CD4-positive, CD25-positive, alpha-beta regulatory T cell (primary cell): ENCODE data around the gene AOC2. TPM values are rescaled to one million over a fixed set of nuclear protein-coding genes. Genes with fewer than 3 reads are reported as not detected.
"Not testable (repeated sequence)": the region's sequence is repeated elsewhere in the genome, so short reads cannot be mapped to it uniquely, and the experiment has no call there.

Source experiments
- ATAC-seq, 2 donors: fragments of 150-1000 bp; cut with Tn5 transposase; one replicate each; pipeline ENCODE4 v1.10.0; 2021; ENCODE audit warnings: low read depth in 2 of 2, moderate number of reproducible peaks in 2 of 2, moderate library complexity in 1 of 2
- DNase-seq, 3 donors: peaks; one replicate each; pipeline versions ENCODE4 v3.0.0 to v3.0.0-alpha.2; 2012 to 2022; ENCODE audit warnings: mixed read lengths in 1 of 3
- H3K27ac ChIP-seq: one replicate; pipeline ENCODE4 v1.7.0; 2013; ENCODE audit warnings: mild to moderate bottlenecking, low read length; ENCODE audit not compliant: insufficient read depth, poor library complexity, severe bottlenecking
- H3K27me3 ChIP-seq: one replicate; pipeline ENCODE4 v1.7.0; 2013; ENCODE audit warnings: low read length; ENCODE audit not compliant: control insufficient read depth, insufficient read depth
- H3K36me3 ChIP-seq: one replicate; pipeline ENCODE4 v1.7.0; 2013; ENCODE audit warnings: mild to moderate bottlenecking, low read length, moderate library complexity; ENCODE audit not compliant: control insufficient read depth, insufficient read depth
- H3K4me1 ChIP-seq: 2 replicates; pipeline ENCODE4 v1.7.0; 2013; ENCODE audit warnings: mild to moderate bottlenecking, low read length; ENCODE audit not compliant: insufficient read depth, control insufficient read depth, poor library complexity, severe bottlenecking
- H3K4me3 ChIP-seq: one replicate; pipeline ENCODE4 v1.7.0; 2013; ENCODE audit warnings: low read depth, mild to moderate bottlenecking, low read length, moderate library complexity
- H3K9me3 ChIP-seq, 2 experiments: 1 replicate in 1 of 2; 2 replicates in 1 of 2; pipeline ENCODE4 v1.7.0; 2013; ENCODE audit warnings: low read length in 2 of 2, mild to moderate bottlenecking in 1 of 2, moderate library complexity in 1 of 2; ENCODE audit not compliant: control insufficient read depth in 2 of 2
- H3K27ac Mint-ChIP-seq, 3 donors: one replicate each; pipeline ENCODE4 v1.8.0; 2020 to 2022; ENCODE audit warnings: mild to moderate bottlenecking in 3 of 3, mixed read lengths in 3 of 3, moderate library complexity in 2 of 3
- H3K27me3 Mint-ChIP-seq: one replicate; pipeline ENCODE4 v1.8.0; 2022; ENCODE audit warnings: mild to moderate bottlenecking, mixed read lengths
- H3K36me3 Mint-ChIP-seq: one replicate; pipeline ENCODE4 v1.8.0; 2020; ENCODE audit warnings: mixed read lengths
- H3K4me1 Mint-ChIP-seq, 4 donors: one replicate each; pipeline ENCODE4 v1.8.0; 2020 to 2022; ENCODE audit warnings: mixed read lengths in 4 of 4, mild to moderate bottlenecking in 1 of 4
- H3K4me3 Mint-ChIP-seq, 4 donors: one replicate each; pipeline ENCODE4 v1.8.0; 2020 to 2022; ENCODE audit warnings: mild to moderate bottlenecking in 4 of 4, mixed read lengths in 4 of 4, moderate library complexity in 3 of 4
- H3K9me3 Mint-ChIP-seq, 7 donors: one replicate each; pipeline ENCODE4 v1.8.0; 2020 to 2022; ENCODE audit warnings: mixed read lengths in 7 of 7, mild to moderate bottlenecking in 3 of 7, moderate library complexity in 2 of 7
- polyA plus RNA-seq, 4 donors: library from polyadenylated mRNA; unstranded; fragments of 300-500 nt; fragmentation: Illumina TruSeq; gene quantifications; one replicate each; pipeline ENCODE4 v1.2.3, GENCODE V29; 2021
- total RNA-seq: library from RNA; stranded (reverse); gene quantifications from one replicate; pipeline ENCODE4 v1.2.3, GENCODE V29; 2022

Gene AOC2
- total and polyA plus RNA-seq, 5 donors from 2014 or later, result 0.17 to 2.3 TPM; not detected in 3

GRCh38 chr17:42853004-42853403 is 8.6 kb downstream of the AOC2 start:
- Histone ChIP-seq H3K27me3 (no peaks in the 10 kb centered on the region), H3K4me3 (no peak overlapping the region), H3K27ac (no peak overlapping the region), H3K36me3 (no peaks in the 10 kb centered on the region), H3K4me1 (no peaks in the 10 kb centered on the region), H3K9me3 (no peaks in the 10 kb centered on the region)
- H3K36me3 Mint-ChIP-seq, result no peaks in the 10 kb centered on the region
- ATAC-seq (no peak), DNase-seq (no peak)
- H3K27ac Mint-ChIP-seq, result no peak overlapping the region
- H3K27me3 Mint-ChIP-seq, result peaks cover 5% of the 10 kb centered on the region
- no peaks in the 10 kb centered on the region for H3K4me1 Mint-ChIP-seq
- H3K4me3 Mint-ChIP-seq, result no peak overlapping the region
- H3K9me3 Mint-ChIP-seq, result peaks cover 0 to 1% (median 0%) of the 10 kb centered on the region in 7 donors

- Histone ChIP-seq H3K27ac (no peak overlapping the region), H3K4me1 (no peaks in the 10 kb centered on the region), H3K27me3 (no peaks in the 10 kb centered on the region), H3K4me3 (no peak overlapping the region), H3K9me3 (no peaks in the 10 kb centered on the region), H3K36me3 (no peaks in the 10 kb centered on the region)
- no peaks in the 10 kb centered on the region for H3K4me1 Mint-ChIP-seq
- H3K4me3 Mint-ChIP-seq, result no peak overlapping the region
- DNase-seq (no peak), ATAC-seq (no peak)
- H3K9me3 Mint-ChIP-seq, result peaks cover 0 to 1% (median 0%) of the 10 kb centered on the region in 7 donors
- no peak overlapping the region for H3K27ac Mint-ChIP-seq
- H3K27me3 Mint-ChIP-seq, result peaks cover 5% of the 10 kb centered on the region
- H3K36me3 Mint-ChIP-seq, result no peaks in the 10 kb centered on the region
Measured at GRCh38 chr17:42853597-42853967, 9.2 kb downstream of the AOC2 start.

GRCh38 chr17:42853968-42854790 is 9.8 kb downstream of the AOC2 start:
- Mint-ChIP-seq H3K27ac (no peak overlapping the region), H3K9me3 (peaks cover 0 to 1% (median 0%) of the 10 kb centered on the region in 7 donors), H3K4me3 (no peak overlapping the region), H3K36me3 (no peaks in the 10 kb centered on the region), H3K4me1 (no peaks in the 10 kb centered on the region), H3K27me3 (peaks cover 5% of the 10 kb centered on the region)
- Histone ChIP-seq H3K27me3 (no peaks in the 10 kb centered on the region), H3K4me3 (no peak overlapping the region), H3K27ac (no peak overlapping the region), H3K4me1 (no peaks in the 10 kb centered on the region), H3K36me3 (no peaks in the 10 kb centered on the region), H3K9me3 (no peaks in the 10 kb centered on the region)
- ATAC-seq (no peak), DNase-seq (no peak)

GRCh38 chr17:42855048-42855596 is 10.7 kb downstream of the AOC2 start:
- no peak for DNase-seq
- Mint-ChIP-seq H3K36me3 (no peaks in the 10 kb centered on the region), H3K27me3 (peaks cover 5% of the 10 kb centered on the region), H3K4me1 (no peaks in the 10 kb centered on the region), H3K27ac (no peak overlapping the region), H3K9me3 (peaks cover 0 to 1% (median 0%) of the 10 kb centered on the region in 7 donors), H3K4me3 (no peak overlapping the region)
- no peak for ATAC-seq
- Histone ChIP-seq H3K27ac (no peak overlapping the region), H3K27me3 (no peaks in the 10 kb centered on the region), H3K36me3 (no peaks in the 10 kb centered on the region), H3K4me1 (no peaks in the 10 kb centered on the region), H3K9me3 (no peaks in the 10 kb centered on the region), H3K4me3 (no peak overlapping the region)

GRCh38 chr17:42856093-42856492 is 11.7 kb downstream of the AOC2 start:
- not testable (repeated sequence) for H3K4me1 ChIP-seq, H3K4me3 ChIP-seq, H3K36me3 Mint-ChIP-seq, H3K4me1 Mint-ChIP-seq, ATAC-seq, DNase-seq, H3K27ac ChIP-seq, H3K4me3 Mint-ChIP-seq, H3K27me3 ChIP-seq, H3K9me3 ChIP-seq, H3K27ac Mint-ChIP-seq, H3K27me3 Mint-ChIP-seq, H3K36me3 ChIP-seq, H3K9me3 Mint-ChIP-seq

GRCh38 chr17:42856516-42856915 is 12.1 kb downstream of the AOC2 start:
- not testable (repeated sequence) for DNase-seq, H3K4me3 Mint-ChIP-seq, H3K4me1 Mint-ChIP-seq, H3K27ac ChIP-seq, ATAC-seq, H3K27ac Mint-ChIP-seq, H3K4me3 ChIP-seq, H3K27me3 Mint-ChIP-seq, H3K9me3 ChIP-seq, H3K9me3 Mint-ChIP-seq, H3K27me3 ChIP-seq, H3K36me3 ChIP-seq, H3K4me1 ChIP-seq, H3K36me3 Mint-ChIP-seq

GRCh38 chr17:42857389-42857788 is 13.0 kb downstream of the AOC2 start:
- Mint-ChIP-seq H3K9me3 (peaks cover 0 to 1% (median 0%) of the 10 kb centered on the region in 7 donors), H3K4me1 (no peaks in the 10 kb centered on the region), H3K27ac (no peak overlapping the region), H3K4me3 (no peak overlapping the region), H3K27me3 (peaks cover 5% of the 10 kb centered on the region), H3K36me3 (no peaks in the 10 kb centered on the region)
- no peak overlapping the region for H3K27ac ChIP-seq
- no peak for ATAC-seq
- no peaks in the 10 kb centered on the region for H3K9me3 ChIP-seq
- H3K4me3 ChIP-seq, result no peak overlapping the region
- DNase-seq, result no peak
- H3K27me3 ChIP-seq, result no peaks in the 10 kb centered on the region
- H3K36me3 ChIP-seq, result no peaks in the 10 kb centered on the region
- H3K4me1 ChIP-seq, result no peaks in the 10 kb centered on the region

- ATAC-seq (no peak), DNase-seq (no peak)
- Histone ChIP-seq H3K4me1 (no peaks in the 10 kb centered on the region), H3K27me3 (no peaks in the 10 kb centered on the region), H3K9me3 (no peaks in the 10 kb centered on the region), H3K4me3 (no peak overlapping the region), H3K27ac (no peak overlapping the region), H3K36me3 (no peaks in the 10 kb centered on the region)
- Mint-ChIP-seq H3K4me1 (no peaks in the 10 kb centered on the region), H3K9me3 (peaks cover 0 to 3% (median 0%) of the 10 kb centered on the region in 7 donors), H3K27ac (no peak overlapping the region), H3K27me3 (peaks cover 19% of the 10 kb centered on the region), H3K36me3 (no peaks in the 10 kb centered on the region), H3K4me3 (no peak overlapping the region)
Measured at GRCh38 chr17:42865638-42866094, 21.3 kb downstream of the AOC2 start.
